GM12878 (cell line): ENCODE measurements around the gene SEMA4D. TPM values are rescaled to one million over a fixed set of nuclear protein-coding genes. Genes with fewer than 3 reads are reported as not detected.

ENCODE experiments used
- ATAC-seq: fragments of 200-7000 bp; cut with Tn5 transposase; 3 replicates; pipeline ENCODE4 v1.9.1; 2020; ENCODE audit warnings: mild to moderate bottlenecking, moderate library complexity
- BruUV-seq: library from RNA; stranded (reverse); fragments of 400-500 nt; replicated peaks from 2 replicates; lab custom pipeline; 2021; lab: Mats Ljungman, UMichigan
- CTCF ChIA-PET: fragments of 300-600 bp; sonication (Branson Sonifier 250); formaldehyde crosslinking; extraction: SDS; loops from one replicate; lab custom pipeline; 2021; ENCODE audit warnings: inconsistent platforms; lab: Yijun Ruan, JAX
- POLR2A ChIA-PET: fragments of 350-600 bp; formaldehyde crosslinking; extraction: SDS; loops from one replicate; lab custom pipeline; 2021; ENCODE audit warnings: inconsistent platforms; lab: Charles Lee
- RAD21 ChIA-PET: fragments of 300-600 bp; sonication (Branson Sonifier 250); formaldehyde crosslinking; loops from one replicate; lab custom pipeline; 2023; ENCODE audit warnings: antibody characterized with exemption; ENCODE audit not compliant: unreplicated experiment; lab: Charles Lee
- SMC1A ChIA-PET: fragments of 300-600 bp; sonication (Branson Sonifier 250); formaldehyde crosslinking; loops from one replicate; lab custom pipeline; 2023; ENCODE audit not compliant: unreplicated experiment, uncharacterized antibody; lab: Charles Lee
- DNase-seq: peaks from one replicate; pipeline ENCODE4 v3.0.0-alpha.2; 2011; ENCODE audit warnings: low read depth, low spot score
- FAIRE-seq: peaks from 3 replicates; lab custom pipeline; 2011; peaks lifted over from hg19 to GRCh38; lab: Jason Lieb, UNC
- H2AFZ ChIP-seq: 2 replicates; pipeline ENCODE4 v1.6.0; 2011; ENCODE audit warnings: low read depth, low read length, control low read depth; ENCODE audit not compliant: control insufficient read depth
- H3K27ac ChIP-seq: 2 replicates; pipeline ENCODE4 v1.5.1; 2011; ENCODE audit warnings: control low read depth; ENCODE audit not compliant: control insufficient read depth, insufficient read depth
- H3K27me3 ChIP-seq, 2 experiments: replicated peaks in 1 of 2; 2 replicates each; pipeline versions ENCODE4 v1.6.0 to v1.6.1; 2011; ENCODE audit warnings: low read length in 1 of 2; ENCODE audit not compliant: control insufficient read depth in 2 of 2, insufficient read depth in 2 of 2
- H3K36me3 ChIP-seq, 2 experiments: 2 replicates each; pipeline ENCODE4 v1.5.1; 2011; ENCODE audit warnings: low read length in 1 of 2; ENCODE audit not compliant: control insufficient read depth in 2 of 2, insufficient read depth in 2 of 2
- H3K4me1 ChIP-seq: 2 replicates; pipeline ENCODE4 v1.6.1; 2011; ENCODE audit warnings: mild to moderate bottlenecking, low read length, moderate library complexity, mixed read lengths; ENCODE audit not compliant: control insufficient read depth, insufficient read depth
- H3K4me2 ChIP-seq: 2 replicates; pipeline ENCODE4 v1.6.0; 2011; ENCODE audit warnings: control low read depth; ENCODE audit not compliant: control insufficient read depth, insufficient read depth
- H3K4me3 ChIP-seq: fragments of 200-600 bp; sonication (generic); 2 replicates; pipeline ENCODE4 v1.5.1; 2016
- H3K79me2 ChIP-seq: 2 replicates; pipeline ENCODE4 v1.6.0; 2011; ENCODE audit warnings: low read length; ENCODE audit not compliant: control insufficient read depth, insufficient read depth
- H3K9ac ChIP-seq: 2 replicates; pipeline ENCODE4 v1.8.0; 2011; ENCODE audit warnings: low read length, control low read depth, mixed read lengths; ENCODE audit not compliant: control insufficient read depth, insufficient read depth
- H3K9me3 ChIP-seq: replicated peaks from 3 replicates; pipeline ENCODE4 v1.5.1; 2011; ENCODE audit warnings: mild to moderate bottlenecking, low read length; ENCODE audit not compliant: control insufficient read depth, insufficient read depth
- H4K20me1 ChIP-seq: 2 replicates; pipeline ENCODE4 v1.6.0; 2011; ENCODE audit not compliant: control insufficient read depth, insufficient read depth
- BHLHE40 ChIP-seq, 2 experiments: fragments of 450-650 bp in 1 of 2; IDR thresholded peaks; 2 replicates each; pipeline ENCODE4 v1.6.1; 2011 to 2017; ENCODE audit warnings: low read depth in 2 of 2, borderline replicate concordance in 1 of 2, improper control_type of control experiment in 1 of 2, low read length in 1 of 2, mild to moderate bottlenecking in 1 of 2
- FOS ChIP-seq: IDR thresholded peaks from 3 replicates; pipeline ENCODE4 v1.6.1; 2011; ENCODE audit warnings: borderline replicate concordance; ENCODE audit not compliant: insufficient read length; ENCODE audit errors: extremely low read depth
- IKZF1 ChIP-seq: fragments of 450-650 bp; conservative IDR thresholded peaks from 2 replicates; pipeline ENCODE4 v1.6.1; 2017; ENCODE audit warnings: antibody characterized with exemption, mild to moderate bottlenecking
- MYC ChIP-seq: IDR thresholded peaks from 2 replicates; pipeline ENCODE4 v1.6.1; 2011; ENCODE audit warnings: mild to moderate bottlenecking, low read length, moderate library complexity, inconsistent platforms; ENCODE audit not compliant: insufficient read depth, insufficient replicate concordance, insufficient read length, severe bottlenecking
- NFYB ChIP-seq: IDR thresholded peaks from 2 replicates; pipeline ENCODE4 v1.6.1; 2011; ENCODE audit warnings: low read depth, mild to moderate bottlenecking, low read length, improper control_type of control experiment, moderate library complexity; ENCODE audit not compliant: insufficient read depth
- SUZ12 ChIP-seq: fragments of 200-600 bp; sonication (generic); IDR thresholded peaks from one replicate; pipeline ENCODE4 v1.6.1; 2018; ENCODE audit warnings: antibody characterized with exemption, mild to moderate bottlenecking; ENCODE audit not compliant: unreplicated experiment
- USF2 ChIP-seq: IDR thresholded peaks from 2 replicates; pipeline ENCODE4 v1.6.1; 2011; ENCODE audit warnings: low read depth, low read length, improper control_type of control experiment, borderline replicate concordance
- WGBS: methylation state at CpG from one replicate; pipeline ENCODE4 v1.1.6; 2016; ENCODE audit warnings: low lambda C conversion rate; ENCODE audit not compliant: insufficient replicate concordance, insufficient coverage; ENCODE audit errors: missing lambda C conversion rate; 5-methylcytosine and 5-hydroxymethylcytosine counted together
- in situ Hi-C: fragments of 300-500 bp; cut with MboI; formaldehyde crosslinking; loops from 9 replicates; pipeline ENCODE4 v1.14.3; 2018; ENCODE audit warnings: mixed read lengths
- intact Hi-C: fragments of 100-400 bp; cut with micrococcal nuclease; formaldehyde crosslinking; loops from one replicate; pipeline ENCODE4 v1.14.2; 2022; ENCODE audit not compliant: unreplicated experiment
- polyA plus RNA-seq, 11 experiments: library from polyadenylated mRNA; depleted of rRNA in 4 of 11; unstranded in 6 of 11; stranded (reverse) in 5 of 11; fragments of >200 nt; fragmentation: Nextera tagmentation in 4 of 11; fragmentation: Illumina TruSeq in 1 of 11; extraction: Ambion mirVana in 4 of 11; extraction: Trizol in 1 of 11; gene quantifications; 1 replicate in 1 of 11; 2 replicates in 10 of 11; pipeline versions ENCODE4 v1.2.1 to v1.2.3, GENCODE V29; 2011 to 2016; ENCODE audit warnings: inconsistent platforms in 2 of 11, missing spikeins in 2 of 11, low read depth in 1 of 11
- total RNA-seq, 4 experiments: library from RNA; depleted of rRNA in 3 of 4; stranded (reverse); fragments of >200 nt in 3 of 4; fragmentation: Illumina TruSeq in 1 of 4; extraction: Trizol in 1 of 4; gene quantifications; 2 replicates each; pipeline versions ENCODE4 v1.2.1 to v1.2.3, GENCODE V29; 2013 to 2021
- TF ChIP-seq, protein P1 (sequence below): IDR thresholded peaks from 2 replicates; pipeline ENCODE4 v1.6.1; 2011; ENCODE audit warnings: borderline replicate concordance, low read depth, mild to moderate bottlenecking, moderate library complexity, mixed read lengths, low read length; ENCODE audit not compliant: insufficient read depth; ENCODE audit errors: extremely low read length
- TF ChIP-seq, protein P2 (sequence below): fragments of 450-650 bp; IDR thresholded peaks from 2 replicates; pipeline ENCODE4 v1.6.1; 2017; ENCODE audit warnings: mild to moderate bottlenecking, moderate library complexity

SEMA4D gene
- total and polyA plus RNA-seq, 10 of the 15 experiments (the other 5 are each of a cell fraction or from before 2014, with no cell fraction given), result 15.1 to 136 (median 39.6) TPM

DNA sequence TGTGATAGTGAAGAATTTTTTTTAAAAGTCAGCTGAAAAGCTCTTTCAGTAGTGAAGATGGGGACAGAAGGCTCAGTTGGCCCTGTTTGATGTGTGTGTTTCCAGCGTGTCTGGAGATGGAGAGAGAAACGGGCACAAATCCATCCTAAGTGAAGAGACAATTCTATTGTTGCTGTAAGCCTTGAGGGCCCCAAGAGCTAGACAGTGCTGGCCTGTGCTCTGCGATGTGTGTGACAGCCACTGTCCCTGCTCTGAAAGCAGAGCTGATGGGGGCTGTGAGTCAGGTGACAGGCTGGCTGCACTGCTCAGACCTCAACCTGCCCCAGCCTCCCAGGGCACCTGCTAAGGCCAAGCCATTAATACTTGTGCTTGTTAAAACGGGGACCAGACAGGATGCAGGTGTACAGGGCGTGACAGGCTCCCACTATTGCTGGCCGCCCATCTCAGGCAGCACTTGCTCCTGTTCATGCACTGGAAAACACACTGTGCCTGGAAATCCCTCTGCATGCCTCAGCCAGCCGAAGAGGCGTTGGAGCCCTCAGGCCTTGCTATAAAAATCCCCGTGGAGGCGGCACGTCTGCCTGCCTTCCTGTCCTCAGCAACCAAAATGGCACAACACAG lies 44.6 kb upstream of the SEMA4D start:
- in situ Hi-C loops, result no loop called here
- RAD21 ChIA-PET, result interaction anchor here (0.7 to 2.5 kb wide), 5 partner anchors 19 to 168 kb away, joined by 3 to 6 read pairs (median 4); no protein-coding TSS in a partner anchor

More for the DNA sequence above, 44.6 kb upstream of the SEMA4D start:
- Histone ChIP-seq H3K9me3 (peaks cover 6% of the 10 kb centered on the region; the same call in 2 of the 3 replicates), H3K36me3 (no peaks in the 10 kb centered on the region), H3K27ac (no peak overlapping the region), H3K27me3 (no peaks in the 10 kb centered on the region), H2AFZ (peak overlapping the region; percentile 54), H3K4me2 (peak overlapping the region; percentile 9; the same call in 1 of the 2 replicates), H3K9ac (no peak overlapping the region), H3K4me3 (no peak overlapping the region), H3K4me1 (peaks cover 12% of the 10 kb centered on the region), H4K20me1 (no peaks in the 10 kb centered on the region), H3K79me2 (no peaks in the 10 kb centered on the region)
- intact Hi-C loops, result no loop called here
- POLR2A ChIA-PET, result interaction anchor here (1.7 kb wide), 1 partner anchor 20 kb away, joined by 5 read pairs; no protein-coding TSS in a partner anchor
- no peak for TF ChIP-seq USF2
- peak; percentile 27; the same call in 1 of the 2 replicates for TF ChIP-seq IKZF1
- no peak for TF ChIP-seq SUZ12
- TF ChIP-seq, protein P1, sequence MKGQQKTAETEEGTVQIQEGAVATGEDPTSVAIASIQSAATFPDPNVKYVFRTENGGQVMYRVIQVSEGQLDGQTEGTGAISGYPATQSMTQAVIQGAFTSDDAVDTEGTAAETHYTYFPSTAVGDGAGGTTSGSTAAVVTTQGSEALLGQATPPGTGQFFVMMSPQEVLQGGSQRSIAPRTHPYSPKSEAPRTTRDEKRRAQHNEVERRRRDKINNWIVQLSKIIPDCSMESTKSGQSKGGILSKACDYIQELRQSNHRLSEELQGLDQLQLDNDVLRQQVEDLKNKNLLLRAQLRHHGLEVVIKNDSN, result peak; percentile 26
- no peak for TF ChIP-seq MYC
- no peak for TF ChIP-seq NFYB
- no peak for TF ChIP-seq FOS
- TF ChIP-seq, protein P2, sequence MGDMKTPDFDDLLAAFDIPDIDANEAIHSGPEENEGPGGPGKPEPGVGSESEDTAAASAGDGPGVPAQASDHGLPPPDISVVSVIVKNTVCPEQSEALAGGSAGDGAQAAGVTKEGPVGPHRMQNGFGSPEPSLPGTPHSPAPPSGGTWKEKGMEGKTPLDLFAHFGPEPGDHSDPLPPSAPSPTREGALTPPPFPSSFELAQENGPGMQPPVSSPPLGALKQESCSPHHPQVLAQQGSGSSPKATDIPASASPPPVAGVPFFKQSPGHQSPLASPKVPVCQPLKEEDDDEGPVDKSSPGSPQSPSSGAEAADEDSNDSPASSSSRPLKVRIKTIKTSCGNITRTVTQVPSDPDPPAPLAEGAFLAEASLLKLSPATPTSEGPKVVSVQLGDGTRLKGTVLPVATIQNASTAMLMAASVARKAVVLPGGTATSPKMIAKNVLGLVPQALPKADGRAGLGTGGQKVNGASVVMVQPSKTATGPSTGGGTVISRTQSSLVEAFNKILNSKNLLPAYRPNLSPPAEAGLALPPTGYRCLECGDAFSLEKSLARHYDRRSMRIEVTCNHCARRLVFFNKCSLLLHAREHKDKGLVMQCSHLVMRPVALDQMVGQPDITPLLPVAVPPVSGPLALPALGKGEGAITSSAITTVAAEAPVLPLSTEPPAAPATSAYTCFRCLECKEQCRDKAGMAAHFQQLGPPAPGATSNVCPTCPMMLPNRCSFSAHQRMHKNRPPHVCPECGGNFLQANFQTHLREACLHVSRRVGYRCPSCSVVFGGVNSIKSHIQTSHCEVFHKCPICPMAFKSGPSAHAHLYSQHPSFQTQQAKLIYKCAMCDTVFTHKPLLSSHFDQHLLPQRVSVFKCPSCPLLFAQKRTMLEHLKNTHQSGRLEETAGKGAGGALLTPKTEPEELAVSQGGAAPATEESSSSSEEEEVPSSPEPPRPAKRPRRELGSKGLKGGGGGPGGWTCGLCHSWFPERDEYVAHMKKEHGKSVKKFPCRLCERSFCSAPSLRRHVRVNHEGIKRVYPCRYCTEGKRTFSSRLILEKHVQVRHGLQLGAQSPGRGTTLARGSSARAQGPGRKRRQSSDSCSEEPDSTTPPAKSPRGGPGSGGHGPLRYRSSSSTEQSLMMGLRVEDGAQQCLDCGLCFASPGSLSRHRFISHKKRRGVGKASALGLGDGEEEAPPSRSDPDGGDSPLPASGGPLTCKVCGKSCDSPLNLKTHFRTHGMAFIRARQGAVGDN, result peak; percentile 56; the same call in 1 of the 2 replicates
- TF ChIP-seq BHLHE40 (IDR thresholded peaks at IDR 0.05; ENCODE audit: borderline replicate concordance in 1 of 2, low read depth in 2 of 2, low read length in 1 of 2), result peak in 1 of 2 experiments; percentile 60; a peak in 1 of 4 replicates
- no TSS peak for BruUV-seq
- no peak for DNase-seq
- SMC1A ChIA-PET, result interaction anchor here (0.8 to 3.0 kb wide), 13 partner anchors 8 to 143 kb away, joined by 3 to 14 read pairs (median 4); no protein-coding TSS in a partner anchor
- WGBS, result 45% methylated on average over 11 of the region's 11 CpGs
- ATAC-seq, result peak; percentile 78
- CTCF ChIA-PET, result interaction anchor here (0.6 to 3.0 kb wide), 7 partner anchors 19 to 527 kb away, joined by 3 to 10 read pairs (median 4); no protein-coding TSS in a partner anchor
- no peak for FAIRE-seq
